H1 (cell line): ENCODE measurements around the gene ZSWIM7. TPM values are rescaled to one million over a fixed set of nuclear protein-coding genes. Genes with fewer than 3 reads are reported as not detected.

ENCODE experiments used
- ATF2 ChIP-seq: IDR thresholded peaks from 2 replicates; pipeline ENCODE4 v1.6.1; 2012; ENCODE audit warnings: low read length, inconsistent platforms
- BRCA1 ChIP-seq: IDR thresholded peaks from 2 replicates; pipeline ENCODE4 v1.6.1; 2012; ENCODE audit warnings: low read depth, low read length, improper control_type of control experiment
- CHD7 ChIP-seq: fragments of 300-600 bp; sonication (generic); IDR thresholded peaks from 2 replicates; pipeline ENCODE4 v1.7.1; 2012; ENCODE audit warnings: low read length, moderate library complexity, mild to moderate bottlenecking, inconsistent platforms; ENCODE audit not compliant: insufficient replicate concordance
- SAP30 ChIP-seq: fragments of 300-600 bp; sonication (generic); IDR thresholded peaks from 2 replicates; pipeline ENCODE4 v1.7.1; 2012; ENCODE audit warnings: low read length, moderate library complexity, mild to moderate bottlenecking, inconsistent platforms; ENCODE audit not compliant: insufficient read depth, insufficient replicate concordance
- TBP ChIP-seq: IDR thresholded peaks from 2 replicates; pipeline ENCODE4 v1.6.1; 2011; ENCODE audit warnings: low read depth, low read length, improper control_type of control experiment
- USF2 ChIP-seq: IDR thresholded peaks from 2 replicates; pipeline ENCODE4 v1.6.1; 2011; ENCODE audit warnings: low read length, improper control_type of control experiment
- polyA plus RNA-seq, 7 experiments: library from polyadenylated mRNA; depleted of rRNA in 3 of 7; stranded (reverse) in 5 of 7; unstranded in 2 of 7; fragments of >200 nt in 5 of 7; fragments of 200-250 nt in 2 of 7; gene quantifications; 1 replicate in 5 of 7; 2 replicates in 1 of 7; 4 replicates in 1 of 7; pipeline versions ENCODE4 v1.2.1 to v1.2.3, GENCODE V29; 2011 to 2013; ENCODE audit warnings: missing spikeins in 2 of 7, mixed read lengths in 2 of 7
- total RNA-seq: library from RNA; stranded (reverse); fragmentation: NEBNext Ultra II Directional; extraction: Animal tissue kit (Norgen Biotek cat#: 25700); gene quantifications from 2 replicates; pipeline ENCODE4 v1.2.1, GENCODE V29; 2021

ZSWIM7 gene
- total and polyA plus RNA-seq, 2 of the 8 experiments (the other 6 are each of a cell fraction or from before 2014, with no cell fraction given), result 39.3 to 57.7 TPM

GRCh38 chr17:16037636-16038035 lies 38.1 kb upstream of the ZSWIM7 start (continued):
- TF ChIP-seq CHD7 (no peak), ATF2 (no peak), BRCA1 (no peak), TBP (no peak), USF2 (no peak), SAP30 (no peak)
